GM10266 (cell line): ENCODE results near the gene OSBPL10.

ENCODE experiments used
- DNase-seq: peaks from one replicate; pipeline ENCODE4 v3.0.0; 2012; ENCODE audit errors: extremely low spot score
- CTCF ChIP-seq: IDR thresholded peaks from 2 replicates; pipeline ENCODE4 v1.5.1; 2012; ENCODE audit warnings: mild to moderate bottlenecking, low read depth; ENCODE audit not compliant: control insufficient read depth, insufficient read depth; ENCODE audit errors: missing control alignments

OSBPL10 gene

GRCh38 chr3:31732548-31732947, 248.5 kb downstream of the OSBPL10 start:
- TF ChIP-seq CTCF: no peak
- no peak for DNase-seq

GRCh38 chr3:31729573-31729972, 251.5 kb downstream of the OSBPL10 start:
- no peak for DNase-seq
- no peak for TF ChIP-seq CTCF

DNA sequence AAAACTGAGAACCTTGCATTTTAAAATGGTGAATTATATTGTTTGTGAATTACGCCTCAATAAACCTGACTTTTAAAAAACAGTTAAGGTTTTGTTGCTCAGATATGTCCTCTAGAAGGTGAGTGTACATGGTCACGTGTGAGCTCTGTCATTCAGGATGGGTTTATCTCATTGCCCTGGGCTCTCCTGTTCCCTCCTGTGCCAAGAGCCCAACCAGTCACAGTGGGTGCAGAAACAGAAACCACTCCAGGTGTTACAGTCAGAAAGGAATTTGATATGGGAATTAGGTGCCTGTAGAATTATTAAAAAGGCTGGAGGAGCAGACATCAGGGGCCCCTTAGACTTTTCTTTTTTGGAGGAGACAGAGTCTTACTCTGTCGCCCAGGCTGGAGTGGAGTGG, 252.0 kb downstream of the OSBPL10 start:
- TF ChIP-seq CTCF: no peak

DNA sequence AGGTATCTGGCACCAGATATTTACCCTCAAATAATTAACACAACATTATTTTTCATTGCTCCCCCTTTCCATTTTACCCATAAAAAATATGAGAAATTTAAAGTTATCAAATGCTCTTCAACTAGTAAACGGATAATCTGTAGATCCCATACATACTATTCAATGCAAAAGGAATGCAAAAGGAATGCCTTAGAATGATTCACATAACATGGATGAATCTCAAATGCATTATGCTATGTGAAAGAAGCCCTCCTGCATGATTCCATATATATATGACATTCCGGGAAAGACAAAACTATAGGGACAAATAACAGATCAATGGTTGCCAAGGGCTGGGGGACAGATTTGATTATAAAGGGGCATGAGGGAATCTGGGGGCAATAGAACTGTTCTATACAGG, 252.7 kb downstream of the OSBPL10 start:
- TF ChIP-seq CTCF: no peak
- no peak for DNase-seq

More for the DNA sequence above, 252.0 kb downstream of the OSBPL10 start:
- DNase-seq: no peak

DNA sequence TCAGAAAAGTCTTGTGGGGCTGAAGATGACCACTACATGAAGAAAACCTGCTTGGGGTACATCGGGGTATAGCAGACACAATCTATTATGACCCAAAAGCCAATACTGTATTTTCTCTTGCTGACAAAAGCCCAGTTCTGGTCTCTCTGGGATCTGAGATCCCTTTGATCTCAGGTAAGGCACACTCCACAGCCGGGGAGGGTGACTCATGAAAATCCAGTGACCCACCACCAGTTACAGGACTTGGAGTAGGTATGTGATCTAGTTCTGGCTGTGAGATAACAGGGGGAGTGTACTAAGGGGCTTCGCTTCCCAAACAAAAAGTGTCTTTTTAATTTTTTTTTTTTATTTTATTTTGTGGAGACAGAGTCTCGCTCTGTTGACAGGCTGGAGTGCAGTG, 255.1 kb downstream of the OSBPL10 start:
- no peak for TF ChIP-seq CTCF
- DNase-seq: no peak

- no peak for TF ChIP-seq CTCF
- no peak for DNase-seq
Measured at GRCh38 chr3:31725568-31725967, 255.5 kb downstream of the OSBPL10 start.

DNA sequence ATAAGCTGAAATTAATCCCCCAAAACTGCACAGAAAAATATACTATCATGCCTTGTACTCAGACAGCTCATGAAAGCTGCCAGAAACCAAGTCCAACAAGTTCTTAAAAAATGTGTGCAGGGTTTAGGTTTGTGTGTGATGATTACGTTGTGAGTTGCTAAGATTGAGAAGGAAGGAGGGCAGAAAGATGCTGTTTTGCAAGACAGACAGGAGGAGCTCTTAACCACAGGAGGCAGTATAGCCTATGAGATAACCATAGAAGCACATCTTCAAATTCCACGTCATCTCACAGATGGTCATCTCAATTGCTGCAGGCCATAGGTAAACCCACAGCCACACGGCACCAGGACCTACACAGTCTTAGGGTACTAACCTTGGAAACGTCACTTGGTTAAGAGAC, 256.4 kb downstream of the OSBPL10 start:
- no peak for DNase-seq
- TF ChIP-seq CTCF: peak; percentile 24

DNA sequence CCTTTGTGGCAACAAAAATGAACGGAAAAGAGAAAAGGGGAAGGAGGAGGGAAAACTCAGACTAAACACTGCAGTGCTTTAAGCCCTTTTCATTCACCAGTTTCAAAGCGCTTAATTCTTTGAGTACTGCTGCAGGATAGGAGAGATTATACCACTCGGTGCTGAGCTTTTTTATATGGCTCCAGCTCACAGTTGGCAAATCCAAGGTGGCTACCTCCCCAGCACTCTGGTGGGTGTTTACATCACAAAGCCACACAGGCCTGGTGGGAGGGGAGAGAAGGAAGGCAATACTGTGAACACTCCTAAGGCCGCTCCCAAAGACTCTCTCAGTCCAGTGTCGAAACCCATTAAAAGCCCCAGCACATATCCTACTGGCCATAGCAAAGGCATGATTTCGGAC, 256.9 kb downstream of the OSBPL10 start:
- no peak for DNase-seq
- no peak for TF ChIP-seq CTCF
